GM23338 (cell line): Measurements from ENCODE around the gene CRK.

Source experiments
- CTCF ChIP-seq, 2 experiments: fragments of 200-600 bp in 1 of 2; sonication (generic) in 1 of 2; conservative IDR thresholded peaks; 2 replicates each; pipeline versions ENCODE4 v1.5.1 to v1.6.1; 2016 to 2017; ENCODE audit warnings: antibody characterized with exemption in 2 of 2, low read depth in 2 of 2, mild to moderate bottlenecking in 2 of 2, moderate library complexity in 1 of 2
- ETS1 ChIP-seq: IDR thresholded peaks from 2 replicates; pipeline ENCODE4 v1.6.1; 2016; ENCODE audit warnings: antibody characterized with exemption
- EZH2 ChIP-seq: fragments of 200-600 bp; sonication (generic); IDR thresholded peaks from one replicate; pipeline ENCODE4 v1.8.0; 2017; ENCODE audit warnings: antibody characterized with exemption, mild to moderate bottlenecking, low read depth; ENCODE audit not compliant: unreplicated experiment
- EZH2phosphoT487 ChIP-seq: fragments of 200-600 bp; sonication (generic); IDR thresholded peaks from one replicate; pipeline ENCODE4 v1.8.1; 2018; ENCODE audit warnings: antibody characterized with exemption; ENCODE audit not compliant: unreplicated experiment
- JUNB ChIP-seq: IDR thresholded peaks from one replicate; pipeline ENCODE4 v1.6.1; 2016; ENCODE audit warnings: antibody characterized with exemption; ENCODE audit not compliant: unreplicated experiment
- NANOG ChIP-seq: IDR thresholded peaks from 2 replicates; pipeline ENCODE4 v1.6.1; 2016; ENCODE audit warnings: antibody characterized with exemption, borderline replicate concordance
- POLR2AphosphoS5 ChIP-seq: IDR thresholded peaks from 2 replicates; pipeline ENCODE4 v1.6.1; 2016; ENCODE audit warnings: antibody characterized with exemption, low read depth
- REST ChIP-seq: IDR thresholded peaks from one replicate; pipeline ENCODE4 v1.6.1; 2018; ENCODE audit warnings: antibody characterized with exemption; ENCODE audit not compliant: unreplicated experiment
- STAT1 ChIP-seq: IDR thresholded peaks from one replicate; pipeline ENCODE4 v1.6.1; 2016; ENCODE audit warnings: antibody characterized with exemption; ENCODE audit not compliant: unreplicated experiment
- ZNF462 ChIP-seq: fragments of 250-450 bp; sonication (Bioruptor Pico); IDR thresholded peaks from 2 replicates; pipeline ENCODE4 v1.5.0; 2020; ENCODE audit warnings: mild to moderate bottlenecking, moderate library complexity

GRCh38 chr17:1379930-1380313, 76.1 kb downstream of the CRK start:
- TF ChIP-seq CTCF (conservative IDR thresholded peaks at IDR 0.05; ENCODE audit: low read depth in 2 of 2): no peak
- no peak for TF ChIP-seq EZH2phosphoT487
- TF ChIP-seq EZH2: no peak
- TF ChIP-seq POLR2AphosphoS5: no peak
- no peak for TF ChIP-seq REST
- TF ChIP-seq NANOG: no peak
- TF ChIP-seq JUNB: no peak
- no peak for TF ChIP-seq ETS1
- no peak for TF ChIP-seq STAT1
- TF ChIP-seq ZNF462 (CRISPR knock-in tag): no peak
